Mucosa of rectum (tissue), 2 donors: ENCODE results near the gene TSR3.

Experiments
- H3K27ac ChIP-seq, 2 donors: one replicate each; pipeline ENCODE4 v1.7.0; 2013; ENCODE audit warnings: inconsistent platforms in 2 of 2, low read depth in 2 of 2, low read length in 2 of 2
- H3K27me3 ChIP-seq, 2 donors: one replicate each; pipeline ENCODE4 v1.7.0; 2013; ENCODE audit warnings: low read length in 2 of 2; ENCODE audit not compliant: control insufficient read depth in 2 of 2, insufficient read depth in 2 of 2
- H3K36me3 ChIP-seq, 2 donors: one replicate each; pipeline ENCODE4 v1.7.0; 2013; ENCODE audit warnings: low read length in 2 of 2; ENCODE audit not compliant: control insufficient read depth in 2 of 2, insufficient read depth in 2 of 2
- H3K4me1 ChIP-seq, 2 donors: one replicate each; pipeline ENCODE4 v1.7.0; 2013; ENCODE audit warnings: low read length in 2 of 2, mild to moderate bottlenecking in 1 of 2; ENCODE audit not compliant: control insufficient read depth in 2 of 2, insufficient read depth in 2 of 2
- H3K4me3 ChIP-seq, 2 donors: one replicate each; pipeline ENCODE4 v1.7.0; 2013; ENCODE audit warnings: low read length in 2 of 2
- H3K9ac ChIP-seq, 2 donors: one replicate each; pipeline ENCODE4 v1.7.0; 2013; ENCODE audit warnings: low read length in 2 of 2, low read depth in 1 of 2, mild to moderate bottlenecking in 1 of 2
- H3K9me3 ChIP-seq, 2 donors: one replicate each; pipeline ENCODE4 v1.7.0; 2013; ENCODE audit warnings: low read length in 2 of 2; ENCODE audit not compliant: control insufficient read depth in 2 of 2
- donor health status: healthy.
- donor health status: Normal muscosa, but diverticular disease.

The TSR3 gene

GRCh38 chr16:1366712-1367299 is 15.1 kb upstream of the TSR3 start:
- H3K36me3 ChIP-seq = peaks cover 30 to 39% of the 10 kb centered on the region in 2 donors
- no peak overlapping the region for H3K4me3 ChIP-seq
- H3K9ac ChIP-seq = no peak overlapping the region
- H3K4me1 ChIP-seq = no peaks in the 10 kb centered on the region
- no peak overlapping the region for H3K27ac ChIP-seq
- H3K9me3 ChIP-seq = no peaks in the 10 kb centered on the region
- no peaks in the 10 kb centered on the region for H3K27me3 ChIP-seq

- H3K4me1 ChIP-seq = no peaks in the 10 kb centered on the region
- H3K36me3 ChIP-seq = peaks cover 31 to 37% of the 10 kb centered on the region in 2 donors
- no peak overlapping the region for H3K27ac ChIP-seq
- H3K9me3 ChIP-seq = no peaks in the 10 kb centered on the region
- no peaks in the 10 kb centered on the region for H3K27me3 ChIP-seq
- no peak overlapping the region for H3K4me3 ChIP-seq
- H3K9ac ChIP-seq = no peak overlapping the region
Measured at GRCh38 chr16:1366060-1366711, 14.5 kb upstream of the TSR3 start.

- Histone ChIP-seq H3K27me3 (no peaks in the 10 kb centered on the region), H3K9me3 (no peaks in the 10 kb centered on the region), H3K36me3 (peaks cover 27 to 39% of the 10 kb centered on the region in 2 donors), H3K9ac (no peak overlapping the region), H3K4me3 (no peak overlapping the region), H3K4me1 (no peaks in the 10 kb centered on the region), H3K27ac (no peak overlapping the region)
Measured at GRCh38 chr16:1364510-1364909, 12.8 kb upstream of the TSR3 start.

GRCh38 chr16:1363501-1364041 is 11.9 kb upstream of the TSR3 start:
- Histone ChIP-seq H3K4me1 (no peaks in the 10 kb centered on the region), H3K9me3 (no peaks in the 10 kb centered on the region), H3K27ac (no peak overlapping the region), H3K4me3 (no peak overlapping the region), H3K9ac (no peak overlapping the region), H3K27me3 (no peaks in the 10 kb centered on the region), H3K36me3 (peaks cover 27 to 41% of the 10 kb centered on the region in 2 donors)

- Histone ChIP-seq H3K9ac (no peak overlapping the region), H3K9me3 (no peaks in the 10 kb centered on the region), H3K27me3 (no peaks in the 10 kb centered on the region), H3K36me3 (peaks cover 27 to 41% of the 10 kb centered on the region in 2 donors), H3K4me1 (no peaks in the 10 kb centered on the region), H3K27ac (no peak overlapping the region), H3K4me3 (no peak overlapping the region)
Measured at GRCh38 chr16:1362807-1363206, 11.1 kb upstream of the TSR3 start.

- Histone ChIP-seq H3K4me1 (no peaks in the 10 kb centered on the region), H3K36me3 (peaks cover 24 to 38% of the 10 kb centered on the region in 2 donors), H3K9me3 (no peaks in the 10 kb centered on the region), H3K9ac (no peak overlapping the region), H3K27me3 (no peaks in the 10 kb centered on the region), H3K4me3 (no peak overlapping the region), H3K27ac (no peak overlapping the region)
Measured at GRCh38 chr16:1361685-1362360, 10.1 kb upstream of the TSR3 start.

GRCh38 chr16:1357906-1358566 is 6.4 kb upstream of the TSR3 start:
- H3K9me3 ChIP-seq = no peaks in the 10 kb centered on the region
- H3K36me3 ChIP-seq = peaks cover 13 to 15% of the 10 kb centered on the region in 2 donors
- H3K27ac ChIP-seq = no peak overlapping the region
- H3K4me3 ChIP-seq = no peak overlapping the region
- no peaks in the 10 kb centered on the region for H3K27me3 ChIP-seq
- no peaks in the 10 kb centered on the region for H3K4me1 ChIP-seq
- H3K9ac ChIP-seq = no peak overlapping the region

- H3K27me3 ChIP-seq = no peaks in the 10 kb centered on the region
- H3K4me3 ChIP-seq = no peak overlapping the region
- no peaks in the 10 kb centered on the region for H3K9me3 ChIP-seq
- peaks cover 0 to 10% of the 10 kb centered on the region in 2 donors for H3K36me3 ChIP-seq
- no peak overlapping the region for H3K27ac ChIP-seq
- H3K9ac ChIP-seq = no peak overlapping the region
- H3K4me1 ChIP-seq = peaks cover 5 to 9% of the 10 kb centered on the region in 2 donors
Measured at GRCh38 chr16:1356061-1356900, 4.6 kb upstream of the TSR3 start.

- no peak overlapping the region for H3K9ac ChIP-seq
- no peak overlapping the region for H3K4me3 ChIP-seq
- no peaks in the 10 kb centered on the region for H3K27me3 ChIP-seq
- H3K4me1 ChIP-seq = peaks cover 12 to 16% of the 10 kb centered on the region in 2 donors
- H3K9me3 ChIP-seq = no peaks in the 10 kb centered on the region
- peaks cover 0 to 6% of the 10 kb centered on the region in 2 donors for H3K36me3 ChIP-seq
- no peak overlapping the region for H3K27ac ChIP-seq
Measured at GRCh38 chr16:1355591-1355990, 3.9 kb upstream of the TSR3 start.
